Left renal cortex interstitium (tissue), 4 donors: ENCODE results near the gene TTC27. TPM values are rescaled to one million over a fixed set of nuclear protein-coding genes. Genes with fewer than 3 reads are reported as not detected.
A peak's percentile ranks its signal among the peaks of the same experiment; 100 is the strongest.
"Not testable (repeated sequence)": the region's sequence is repeated elsewhere in the genome, so short reads cannot be mapped to it uniquely, and the experiment has no call there.

ENCODE experiments used
- DNase-seq, 4 donors: peaks; one replicate each; pipeline ENCODE4 v3.0.0-alpha.2; 2013; ENCODE audit warnings: low read depth in 4 of 4, low spot score in 2 of 4, missing footprints in 1 of 4
- polyA plus RNA-seq, 4 donors: library from polyadenylated mRNA; unstranded; fragments of 120-200 nt; gene quantifications; one replicate each; pipeline ENCODE4 v1.2.1, GENCODE V29; 2013; ENCODE audit not compliant: insufficient read length in 4 of 4

The TTC27 gene
- 10 to 100 TPM; 19.4 to 25.7 (median 23.0) TPM for polyA plus RNA-seq

- DNase-seq = peak; percentile 72 to 88 (median 82)
Measured at GRCh38 chr2:32627814-32628579, at the start of gene TTC27. Gene TTC27, plus strand, starts transcription at chr2:32628050. Its CDS starts 243 bp downstream, at chr2:32628293.

DNA sequence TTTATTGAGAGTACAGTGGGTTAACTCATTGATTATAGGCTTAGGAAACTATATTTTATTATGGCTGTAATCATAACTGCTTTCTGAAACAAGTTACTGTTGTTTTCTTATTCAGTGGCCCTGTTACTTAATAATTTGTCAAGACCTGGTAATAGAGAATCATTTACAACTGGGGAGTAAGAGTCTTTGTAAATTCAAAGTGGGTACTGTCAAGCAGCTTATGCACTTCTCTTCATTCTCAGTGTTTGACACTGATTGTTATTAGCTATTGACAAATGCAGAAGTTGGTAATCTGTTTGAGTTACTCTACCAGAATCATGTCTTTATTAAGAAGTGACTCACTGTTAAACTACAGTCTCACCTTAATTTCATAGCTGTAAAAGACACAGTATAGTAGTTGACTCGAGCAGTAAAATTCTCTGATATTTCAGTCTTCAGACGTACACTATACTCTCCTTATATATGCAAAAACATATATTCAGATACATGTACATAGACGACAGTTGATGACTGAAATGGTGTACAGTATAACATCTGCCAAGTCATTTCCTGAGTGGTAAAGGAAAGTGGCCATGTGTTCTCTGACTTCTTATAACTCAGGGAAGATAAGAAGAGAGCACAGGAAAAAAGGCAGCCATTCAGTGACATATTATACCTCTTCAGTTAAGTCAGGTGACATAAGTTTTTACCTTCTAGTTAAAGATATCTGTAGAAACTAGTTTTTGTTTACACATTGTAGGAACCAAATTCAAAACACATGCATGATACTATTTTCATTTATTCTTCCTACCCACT, 36.0 kb upstream of the TTC27 start:
- no peak for DNase-seq

DNA sequence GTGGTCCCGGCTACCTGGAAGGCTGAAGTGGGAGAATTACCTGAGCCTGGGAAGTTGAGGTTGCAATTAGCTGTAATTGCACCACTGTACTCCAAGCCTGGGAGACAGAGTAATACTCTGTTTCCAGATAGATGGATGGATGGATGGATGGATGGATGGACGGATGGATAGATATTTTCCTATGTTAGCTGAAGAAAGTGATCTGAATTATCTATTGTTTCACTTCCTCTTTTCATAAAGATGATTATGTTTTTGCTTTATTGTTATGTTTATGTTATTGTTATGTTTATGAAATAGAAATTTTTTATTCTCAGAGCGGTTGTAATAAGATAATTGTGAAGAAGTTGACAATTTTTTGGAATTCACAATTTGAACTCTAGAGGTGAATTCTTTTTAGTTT, 33.3 kb upstream of the TTC27 start:
- no peak for DNase-seq

GRCh38 chr2:32611366-32611765, 16.5 kb upstream of the TTC27 start:
- DNase-seq = no peak

GRCh38 chr2:32611771-32612170, 16.1 kb upstream of the TTC27 start:
- no peak for DNase-seq

DNA sequence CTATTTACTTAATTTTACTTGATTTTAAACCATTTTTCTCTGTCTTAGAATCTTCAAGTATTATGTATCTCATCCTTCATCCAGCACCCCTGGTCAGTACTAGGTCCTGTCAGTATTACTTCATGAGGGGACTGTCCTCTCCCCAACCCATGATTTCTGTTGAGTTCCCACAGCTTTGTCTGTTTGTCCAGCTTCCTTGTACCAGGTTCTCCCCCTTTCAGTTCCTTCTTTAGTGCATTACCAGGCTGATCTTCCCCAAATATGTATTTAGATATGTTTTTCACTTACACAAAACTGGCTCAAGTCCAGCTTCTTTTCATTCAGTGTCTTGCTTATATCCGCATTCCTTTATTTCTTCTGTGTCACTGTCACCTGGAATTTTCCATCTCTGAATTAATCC, 13.8 kb upstream of the TTC27 start:
- no peak for DNase-seq

DNA sequence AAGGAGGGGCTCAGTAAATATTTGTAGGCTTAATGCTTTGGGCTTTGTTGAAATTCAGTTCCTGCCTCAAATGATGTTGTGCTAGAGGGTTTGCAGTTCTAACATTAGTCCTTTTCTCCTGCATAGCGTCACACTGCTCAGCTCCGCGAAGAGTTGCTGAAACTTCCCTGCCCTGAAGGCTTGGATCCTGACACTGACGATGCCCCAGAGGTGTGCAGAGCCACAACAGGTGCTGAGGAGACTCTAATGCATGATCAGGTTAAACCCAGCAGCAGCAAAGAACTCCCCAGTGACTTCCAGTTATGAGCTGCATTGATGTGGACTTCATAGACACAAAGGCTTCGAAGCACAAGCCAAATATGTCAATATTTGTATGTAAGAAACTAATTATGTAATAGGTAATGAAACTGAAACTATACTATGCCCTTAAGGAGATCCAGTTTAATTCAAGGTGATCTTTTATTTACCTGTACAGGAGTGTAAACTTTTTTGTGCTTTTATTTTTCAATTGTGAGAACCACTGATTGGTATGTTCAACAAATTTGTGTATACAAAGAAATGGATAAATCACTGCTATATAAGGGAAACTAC, 10.2 kb upstream of the TTC27 start:
- DNase-seq = no peak

DNA sequence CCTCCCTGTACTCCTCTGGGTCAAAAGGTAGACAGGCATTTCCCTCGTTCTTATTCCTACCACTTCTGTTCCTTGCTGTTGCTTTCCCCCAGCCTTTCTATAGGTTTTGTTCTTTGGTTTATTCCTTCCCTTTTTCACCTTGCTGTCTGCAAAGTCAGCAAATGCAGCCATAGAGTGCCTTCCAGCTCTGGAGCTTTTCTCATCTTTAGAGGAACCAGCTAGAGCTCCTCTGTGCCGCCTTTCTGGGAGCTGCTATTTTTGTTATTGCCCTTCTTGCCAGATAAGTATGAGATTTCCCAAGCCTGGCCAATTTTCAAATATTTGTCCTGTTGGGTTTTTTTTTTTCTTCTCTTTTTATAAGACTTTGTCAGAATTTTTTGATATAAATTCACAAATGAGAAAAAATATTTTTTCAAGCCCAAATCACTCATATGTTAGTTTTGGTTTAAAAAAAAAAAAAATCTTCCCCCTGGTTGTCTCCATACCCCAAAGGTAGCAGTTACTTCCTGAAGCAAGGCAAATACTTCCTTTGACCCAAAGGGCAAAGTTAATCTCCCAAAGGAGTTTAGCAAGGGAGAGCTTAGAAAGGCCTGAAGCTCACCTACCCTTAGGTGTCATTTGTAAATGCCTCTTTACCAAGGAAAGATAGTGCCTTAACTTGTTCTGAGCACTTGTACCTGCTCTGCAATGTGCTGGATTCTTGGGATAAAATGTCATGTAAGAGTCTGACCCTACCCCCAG, 5.1 kb upstream of the TTC27 start:
- DNase-seq = no peak

GRCh38 chr2:32623311-32623706, 4.5 kb upstream of the TTC27 start:
- DNase-seq = no peak

GRCh38 chr2:32624812-32625211, 3.0 kb upstream of the TTC27 start:
- no peak for DNase-seq

- DNase-seq = peak in 1 of 4 donors; percentile 18
Measured at GRCh38 chr2:32626639-32627221, 1.1 kb upstream of the TTC27 start.

DNA sequence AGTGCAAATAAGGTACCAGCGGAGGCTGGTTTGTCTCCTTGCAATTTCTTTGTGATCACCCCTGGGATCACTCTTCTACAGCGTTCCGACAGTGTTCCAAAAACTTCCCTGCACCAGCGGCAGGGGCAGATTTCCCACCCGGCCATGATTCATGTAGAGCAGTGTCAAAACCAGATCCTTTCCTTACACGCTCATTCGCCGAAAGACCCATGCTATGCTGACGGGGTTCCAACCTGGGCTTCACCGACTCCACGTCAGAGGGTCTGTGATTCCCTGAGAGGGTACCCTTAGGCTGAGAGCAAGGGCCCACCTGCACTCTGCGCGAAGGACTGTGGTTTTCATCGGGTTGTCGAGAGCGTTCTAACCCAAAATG, 423 bp upstream of the TTC27 start:
- no peak for DNase-seq

DNA sequence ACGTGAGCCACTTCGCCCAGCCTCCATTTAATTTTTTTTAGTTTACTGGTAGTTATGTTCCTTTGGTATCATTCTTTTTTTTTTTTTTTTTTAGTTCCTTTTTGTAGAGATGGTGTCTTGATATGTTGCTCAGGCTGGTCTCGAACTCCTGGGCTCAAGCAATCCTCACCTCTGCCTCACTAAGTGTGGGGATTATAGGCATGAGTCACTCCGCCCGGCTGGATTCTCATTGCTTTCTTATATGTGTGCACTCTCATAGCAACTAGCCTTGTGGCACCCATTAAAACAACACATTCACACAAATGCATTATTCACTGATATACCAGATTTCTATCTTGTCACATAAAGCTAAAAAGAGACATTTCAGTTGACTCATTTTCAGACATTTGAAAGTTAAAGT, 4.2 kb downstream of the TTC27 start:
- DNase-seq = no peak

GRCh38 chr2:32633040-32633439, 5.2 kb downstream of the TTC27 start:
- DNase-seq = no peak

DNA sequence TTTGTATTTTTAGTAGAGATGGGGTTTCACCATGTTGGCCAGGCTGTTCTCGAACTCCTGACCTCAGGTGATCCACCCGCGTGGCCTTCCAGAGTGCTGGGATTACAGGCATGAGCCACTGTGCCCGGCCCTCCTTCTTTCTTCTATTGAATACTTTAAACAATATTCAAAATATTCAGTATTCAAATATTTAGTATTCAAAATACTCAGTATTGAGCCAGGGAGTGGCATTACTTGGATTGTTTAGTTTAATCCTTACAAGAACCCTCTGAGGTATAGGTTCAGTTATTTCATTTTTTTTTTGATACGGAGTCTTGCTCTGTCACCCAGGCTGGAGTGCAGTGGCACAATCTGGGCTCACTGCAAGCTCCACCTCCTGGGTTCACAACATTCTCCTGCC, 10.7 kb downstream of the TTC27 start:
- DNase-seq = not testable (repeated sequence)

- DNase-seq = no peak
Measured at GRCh38 chr2:32641180-32641579, 13.3 kb downstream of the TTC27 start.

GRCh38 chr2:32647180-32647651, 19.4 kb downstream of the TTC27 start:
- DNase-seq = no peak

DNA sequence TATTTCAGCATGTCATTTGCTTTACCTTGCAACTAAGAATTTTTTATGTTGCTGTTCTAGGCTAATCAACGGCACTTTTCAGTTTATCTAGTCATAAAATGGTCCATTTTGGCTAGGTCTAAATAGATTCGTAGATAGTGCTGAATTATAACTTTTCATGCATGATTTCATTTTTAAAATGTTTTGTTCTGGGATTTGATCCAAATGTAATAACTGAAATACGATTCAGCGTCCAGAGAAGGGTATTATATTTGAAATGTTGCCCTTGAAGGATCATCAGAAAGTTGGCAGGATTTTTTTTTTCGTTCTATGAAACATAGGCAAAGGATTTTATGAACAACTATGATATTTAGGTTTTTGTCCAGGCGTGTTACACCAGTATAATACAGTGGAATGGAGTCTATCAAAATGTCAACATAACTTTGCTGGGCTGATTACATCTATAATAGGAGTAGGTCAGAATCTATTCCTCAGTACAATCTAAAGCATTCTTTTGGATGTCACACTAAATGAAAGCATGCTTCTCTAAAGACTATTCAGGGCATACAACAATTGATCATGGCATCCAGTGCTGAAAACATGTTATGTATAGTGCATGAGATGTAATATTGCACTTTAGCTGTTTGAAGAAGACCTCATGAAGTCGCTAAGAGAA, 24.8 kb downstream of the TTC27 start:
- DNase-seq = no peak

DNA sequence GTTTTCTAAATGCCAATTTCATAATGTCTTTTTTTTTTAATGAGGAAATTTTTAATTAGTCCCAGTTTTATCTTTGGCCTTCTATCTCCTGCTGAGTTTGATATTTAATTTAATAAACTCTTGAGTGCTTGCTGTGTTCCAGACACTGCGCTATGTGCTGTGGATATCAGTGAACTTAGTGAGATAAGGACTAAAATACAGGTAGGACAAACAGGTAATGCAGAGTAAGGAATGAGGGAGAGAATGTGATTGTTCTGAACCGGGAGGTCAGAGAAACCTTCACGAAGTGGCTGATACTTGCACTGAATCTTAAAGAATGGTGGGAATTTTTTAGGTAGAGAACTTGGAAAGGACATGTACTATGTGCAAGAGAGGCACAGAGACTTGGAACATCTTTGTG, 28.2 kb downstream of the TTC27 start:
- no peak for DNase-seq

DNA sequence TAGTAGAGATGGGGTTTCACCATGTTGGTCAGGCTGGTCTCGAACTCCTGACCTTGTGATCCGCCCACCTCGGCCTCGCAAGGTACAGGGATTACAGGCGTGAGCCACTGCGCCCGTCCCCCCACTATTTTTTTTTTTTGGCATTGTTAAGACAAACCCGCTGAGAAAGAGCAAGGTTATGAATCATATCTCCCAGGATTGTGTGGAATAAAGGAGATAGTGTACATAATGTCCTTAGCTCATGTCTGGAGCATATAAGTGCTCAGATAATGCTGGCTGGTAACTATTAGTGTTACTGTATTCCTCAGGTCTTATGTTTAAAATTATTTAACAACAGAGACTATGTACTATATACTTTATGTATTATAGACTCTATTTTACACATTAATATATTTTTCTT, 36.0 kb downstream of the TTC27 start:
- no peak for DNase-seq
